ENCODE results near the gene CFHR1. TPM values are rescaled to one million over a fixed set of nuclear protein-coding genes. Genes with fewer than 3 reads are reported as not detected.

The CFHR1 gene
- total RNA-seq, 3 donors from 2014 or later = 0.26 TPM; not detected in 2

DNA sequence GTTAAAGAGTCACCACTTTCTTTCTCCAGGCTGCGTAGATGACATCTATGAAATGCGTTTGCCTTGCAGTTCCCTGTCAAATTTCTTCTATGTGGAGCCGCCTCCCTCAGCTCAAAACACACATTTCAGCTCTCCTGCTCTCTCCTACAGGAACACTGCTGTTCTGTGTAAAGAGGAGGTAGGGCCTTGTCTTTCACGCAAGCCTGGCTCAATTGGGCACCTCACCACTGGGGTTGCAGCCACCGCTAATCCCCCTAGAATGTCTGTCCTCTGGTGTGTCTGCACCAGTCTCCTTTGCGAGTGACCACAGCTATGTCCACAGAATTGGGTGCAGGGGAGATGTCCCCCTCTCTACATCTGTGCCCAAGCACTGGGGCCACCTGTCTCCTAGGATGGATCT lies 36.5 kb downstream of the CFHR1 start:
- Mint-ChIP-seq H3K9me3 (peaks cover 8% of the 10 kb centered on the region), H3K4me1 (ENCODE audit: low read depth) (no peaks in the 10 kb centered on the region), H3K36me3 (ENCODE audit: insufficient read depth) (no peaks in the 10 kb centered on the region), H3K4me3 (no peak overlapping the region), H3K27me3 (ENCODE audit: low read depth) (no peaks in the 10 kb centered on the region)
- ATAC-seq (no peak), DNase-seq (no peak)

DNA sequence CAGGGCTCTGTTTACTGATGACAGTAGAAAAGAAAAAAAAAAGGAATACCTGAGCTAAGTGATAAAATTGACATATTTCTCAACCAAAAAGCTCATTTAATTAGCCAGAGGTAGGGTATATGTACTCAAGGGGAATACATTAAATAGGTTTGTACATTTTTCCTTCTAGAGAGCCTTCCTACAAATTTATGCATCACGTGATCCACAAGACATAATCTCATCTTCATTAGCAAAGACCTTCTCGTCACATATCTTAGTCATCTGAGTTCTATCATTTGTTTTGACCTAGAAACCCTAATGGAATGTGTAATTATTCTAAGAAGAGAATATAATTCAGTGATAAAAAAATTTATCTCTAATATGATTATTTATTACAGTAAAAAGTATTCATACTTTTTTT lies 37.7 kb downstream of the CFHR1 start:
- Mint-ChIP-seq H3K4me1 (ENCODE audit: low read depth) (no peaks in the 10 kb centered on the region), H3K9me3 (peaks cover 8% of the 10 kb centered on the region), H3K27me3 (ENCODE audit: low read depth) (no peaks in the 10 kb centered on the region), H3K4me3 (no peak overlapping the region), H3K36me3 (ENCODE audit: insufficient read depth) (no peaks in the 10 kb centered on the region)
- no peak for ATAC-seq
- DNase-seq = no peak

DNA sequence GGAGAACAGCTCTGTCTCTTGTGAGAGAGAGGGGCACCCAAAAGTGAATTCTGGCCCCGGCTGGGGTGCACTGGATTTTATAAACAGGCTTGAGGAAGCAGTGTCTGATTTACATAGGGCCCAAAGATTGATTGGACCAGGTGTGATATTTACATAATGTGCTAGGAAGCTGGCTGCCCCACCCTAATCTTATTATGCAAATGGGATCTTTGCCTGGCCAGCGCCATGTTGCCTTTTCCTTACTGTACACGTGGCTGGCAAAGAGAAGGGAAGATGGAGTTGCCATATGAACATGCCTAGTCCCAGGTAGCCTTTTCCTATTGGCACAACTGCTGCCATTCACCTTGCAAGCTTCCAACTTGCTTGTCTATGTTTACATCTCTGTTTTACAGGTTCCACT lies 39.3 kb downstream of the CFHR1 start:
- no peak for ATAC-seq
- Mint-ChIP-seq H3K4me1 (ENCODE audit: low read depth) (no peaks in the 10 kb centered on the region), H3K9me3 (peaks cover 12% of the 10 kb centered on the region)

DNA sequence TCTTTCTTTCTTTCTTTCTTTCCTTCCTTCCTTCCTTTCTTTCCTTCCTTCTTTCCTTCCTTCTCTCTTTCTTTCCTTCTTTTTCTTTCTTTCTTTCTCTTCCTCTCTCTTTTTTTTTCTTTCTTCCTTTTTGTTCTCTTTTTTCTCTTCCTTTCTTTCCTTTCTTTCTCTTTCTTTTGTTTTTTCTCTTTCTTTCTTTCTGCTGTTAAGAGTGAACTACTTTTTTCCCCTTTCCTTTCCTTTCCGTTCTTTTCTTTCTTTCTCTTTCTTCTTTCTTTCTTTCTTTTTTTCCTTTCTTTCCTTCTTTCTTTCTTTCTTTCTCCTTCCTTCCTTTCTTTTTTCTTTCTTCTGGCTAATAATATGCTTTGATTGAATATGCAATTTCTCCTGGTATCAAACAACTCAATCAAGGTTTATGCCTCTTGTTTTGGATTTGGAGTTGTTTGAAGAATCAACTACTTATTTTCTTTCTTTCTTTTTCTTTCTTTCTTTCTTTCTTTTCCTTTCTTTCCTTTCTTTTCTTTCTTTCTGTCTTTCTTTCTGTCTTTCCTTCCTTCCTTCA lies 40.9 kb downstream of the CFHR1 start:
- peaks cover 13% of the 10 kb centered on the region for H3K9me3 Mint-ChIP-seq
- no peaks in the 10 kb centered on the region for H3K27me3 Mint-ChIP-seq (ENCODE audit: low read depth)
- no peak overlapping the region for H3K4me3 Mint-ChIP-seq
- ATAC-seq = no peak
- H3K36me3 Mint-ChIP-seq (ENCODE audit: insufficient read depth) = no peaks in the 10 kb centered on the region
- no peak for DNase-seq
- no peaks in the 10 kb centered on the region for H3K4me1 Mint-ChIP-seq (ENCODE audit: low read depth)

More for the DNA sequence above, 39.3 kb downstream of the CFHR1 start:
- Mint-ChIP-seq H3K4me3 (no peak overlapping the region), H3K36me3 (ENCODE audit: insufficient read depth) (no peaks in the 10 kb centered on the region), H3K27me3 (ENCODE audit: low read depth) (no peaks in the 10 kb centered on the region)
- no peak for DNase-seq

DNA sequence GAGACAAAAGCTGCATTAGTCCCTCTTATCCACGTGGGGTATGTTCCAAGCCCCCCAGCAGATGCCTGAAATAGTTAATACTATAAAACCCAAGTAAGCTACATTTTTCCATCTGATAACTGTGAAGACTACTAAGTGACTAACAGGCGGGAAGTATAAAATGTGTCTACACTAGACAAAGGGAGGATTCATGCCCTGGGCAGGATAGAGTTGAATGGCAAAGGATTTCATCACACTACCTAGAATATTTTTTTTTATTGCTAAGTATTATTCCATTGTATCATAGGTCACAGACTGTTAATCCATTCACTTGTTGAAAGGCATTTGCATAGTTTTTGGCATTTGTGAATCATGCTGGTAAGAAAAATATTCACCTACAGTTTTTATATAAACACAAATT lies 41.9 kb downstream of the CFHR1 start:
- H3K36me3 Mint-ChIP-seq (ENCODE audit: insufficient read depth) = no peaks in the 10 kb centered on the region

DNA sequence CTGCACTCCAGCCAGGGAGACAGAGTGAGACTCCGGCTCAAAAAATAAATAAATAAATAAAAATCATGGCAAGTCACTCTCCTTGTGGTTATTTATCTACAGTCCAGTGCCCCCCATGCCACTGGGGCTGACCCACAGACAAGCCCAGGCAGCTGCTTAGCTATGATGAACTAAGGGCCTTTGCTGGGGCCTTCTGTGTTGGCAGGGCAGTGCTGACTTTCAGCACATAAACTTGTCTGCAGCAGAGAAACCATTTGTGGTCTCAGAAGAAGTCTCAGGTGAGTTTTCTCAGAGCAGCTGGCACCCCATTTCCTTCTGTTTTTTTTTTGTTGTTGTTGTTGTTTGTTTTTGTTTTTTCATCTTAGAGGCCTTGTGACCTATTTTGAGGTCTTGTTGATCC lies 47.4 kb downstream of the CFHR1 start:
- peaks cover 5% of the 10 kb centered on the region for H3K9me3 Mint-ChIP-seq
- ATAC-seq = no peak
- no peaks in the 10 kb centered on the region for H3K36me3 Mint-ChIP-seq (ENCODE audit: insufficient read depth)
- DNase-seq = no peak
- no peaks in the 10 kb centered on the region for H3K27me3 Mint-ChIP-seq (ENCODE audit: low read depth)
- no peaks in the 10 kb centered on the region for H3K4me1 Mint-ChIP-seq (ENCODE audit: low read depth)
- no peak overlapping the region for H3K4me3 Mint-ChIP-seq

More for the DNA sequence above, 41.9 kb downstream of the CFHR1 start:
- ATAC-seq = no peak
- no peaks in the 10 kb centered on the region for H3K27me3 Mint-ChIP-seq (ENCODE audit: low read depth)
- no peaks in the 10 kb centered on the region for H3K4me1 Mint-ChIP-seq (ENCODE audit: low read depth)
- H3K4me3 Mint-ChIP-seq = no peak overlapping the region
- no peak for DNase-seq
- H3K9me3 Mint-ChIP-seq = peaks cover 13% of the 10 kb centered on the region

DNA sequence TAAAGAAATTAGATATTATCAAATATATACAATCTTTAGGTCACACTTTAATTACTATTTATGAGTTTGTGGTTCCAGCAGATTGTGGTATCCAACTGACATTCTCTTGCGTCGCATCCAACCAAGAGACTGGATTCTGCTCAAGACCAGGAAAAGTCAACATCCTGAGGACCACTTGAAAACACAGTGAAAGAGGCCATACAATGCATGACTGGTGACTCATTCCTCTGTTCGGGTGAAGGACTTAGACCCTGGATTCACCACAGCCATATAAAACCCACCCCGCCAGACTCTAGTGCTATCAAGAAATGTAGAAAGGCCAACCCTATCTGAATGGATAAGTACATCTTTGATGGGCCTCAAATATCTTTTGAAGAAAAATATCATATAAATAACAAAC lies 53.9 kb downstream of the CFHR1 start:
- no peak for ATAC-seq
- Mint-ChIP-seq H3K36me3 (ENCODE audit: insufficient read depth) (no peaks in the 10 kb centered on the region), H3K9me3 (peaks cover 5% of the 10 kb centered on the region), H3K4me3 (no peak overlapping the region), H3K27me3 (ENCODE audit: low read depth) (peaks cover 7% of the 10 kb centered on the region), H3K4me1 (ENCODE audit: low read depth) (no peaks in the 10 kb centered on the region)
- DNase-seq = no peak

DNA sequence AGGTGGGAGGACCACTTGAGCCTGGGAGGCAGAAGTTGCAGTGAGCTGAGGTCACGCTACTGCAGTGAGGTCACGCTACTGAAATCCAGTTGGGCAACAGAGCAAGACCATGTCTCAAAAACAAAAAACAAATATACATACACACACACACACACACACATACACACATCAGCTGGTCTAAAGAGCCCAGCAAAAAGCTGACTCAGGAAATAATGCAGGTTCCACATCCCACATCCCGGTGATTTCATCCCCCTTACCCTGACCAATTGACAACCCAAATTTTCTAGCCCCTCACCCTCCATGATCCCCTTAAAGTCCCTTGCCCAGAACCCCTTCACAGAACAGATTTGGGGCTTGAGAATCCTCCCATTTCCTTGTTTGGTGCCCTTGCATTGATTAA lies 56.4 kb downstream of the CFHR1 start:
- no peaks in the 10 kb centered on the region for H3K4me1 Mint-ChIP-seq (ENCODE audit: low read depth)
- no peak for ATAC-seq
- no peaks in the 10 kb centered on the region for H3K36me3 Mint-ChIP-seq (ENCODE audit: insufficient read depth)
- H3K27me3 Mint-ChIP-seq (ENCODE audit: low read depth) = peaks cover 7% of the 10 kb centered on the region
- no peak overlapping the region for H3K4me3 Mint-ChIP-seq
- H3K9me3 Mint-ChIP-seq = peaks cover 5% of the 10 kb centered on the region
- DNase-seq = no peak

DNA sequence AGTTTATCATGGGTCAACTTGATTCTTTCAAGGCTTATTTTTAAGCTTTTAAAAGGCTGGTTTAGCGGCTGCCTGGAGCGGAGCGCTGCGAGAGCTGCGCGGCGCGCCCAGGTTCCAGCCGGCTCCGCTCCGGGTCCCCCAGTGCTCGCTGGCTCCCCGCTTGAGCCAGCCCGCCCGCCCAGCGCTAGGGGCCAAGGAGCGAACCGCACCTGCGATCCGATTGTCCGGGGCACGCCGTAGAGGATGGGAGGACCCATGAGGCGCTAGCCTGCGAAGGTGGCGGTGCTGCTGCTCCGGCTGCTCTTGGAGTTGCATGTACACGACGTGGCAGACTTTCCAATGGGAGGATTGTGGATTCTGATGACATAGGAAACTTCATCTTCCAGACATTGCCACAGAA lies 58.4 kb downstream of the CFHR1 start:
- Mint-ChIP-seq H3K4me3 (no peak overlapping the region), H3K9me3 (peaks cover 5% of the 10 kb centered on the region), H3K4me1 (ENCODE audit: low read depth) (no peaks in the 10 kb centered on the region), H3K27me3 (ENCODE audit: low read depth) (peaks cover 11% of the 10 kb centered on the region), H3K36me3 (ENCODE audit: insufficient read depth) (no peaks in the 10 kb centered on the region)
- DNase-seq (no peak), ATAC-seq (no peak)

Other genes starting within 250 kb of the CFHR1 start
- gene KCNT2, start 211.3 kb upstream of the CFHR1 start, total RNA-seq = not detected
- under 1 TPM; 0.35 to 0.76 (median 0.63) TPM for gene CFH, start 167.7 kb upstream of the CFHR1 start, total RNA-seq
- under 1 TPM in 1 of 3 donors, not detected in 2; 0.18 TPM for gene CFHR3, start 44.9 kb upstream of the CFHR1 start, total RNA-seq
- gene CFHR4, start 68.3 kb downstream of the CFHR1 start, total RNA-seq = not detected
- gene CFHR2, start 124.0 kb downstream of the CFHR1 start, total RNA-seq = not detected
- not detected for gene CFHR5, start 157.8 kb downstream of the CFHR1 start, total RNA-seq
- gene F13B, start 247.5 kb downstream of the CFHR1 start, total RNA-seq = not detected